ENCODE results near the gene CCDC78.

- no peak for TF ChIP-seq CTCF (conservative IDR thresholded peaks at IDR 0.05; ENCODE audit: low read length)
- no peak for TF ChIP-seq EZH2phosphoT487 (IDR thresholded peaks at IDR 0.05; ENCODE audit: borderline replicate concordance)
These were observed 52.7 kb downstream of the CCDC78 start for GRCh38 chr16:673399-673991.
